HG03045 (cell line): ENCODE results near the gene NRP1.

Source experiments
- ATAC-seq: cut with Tn5 transposase; IDR thresholded peaks from one replicate; pipeline ENCODE4 v1.9.1; 2021; ENCODE audit warnings: mild to moderate bottlenecking, moderate library complexity; ENCODE audit not compliant: unreplicated experiment

Gene NRP1

GRCh38 chr10:33133557-33133956 lies 200.9 kb downstream of the NRP1 start:
- ATAC-seq, result no peak

DNA sequence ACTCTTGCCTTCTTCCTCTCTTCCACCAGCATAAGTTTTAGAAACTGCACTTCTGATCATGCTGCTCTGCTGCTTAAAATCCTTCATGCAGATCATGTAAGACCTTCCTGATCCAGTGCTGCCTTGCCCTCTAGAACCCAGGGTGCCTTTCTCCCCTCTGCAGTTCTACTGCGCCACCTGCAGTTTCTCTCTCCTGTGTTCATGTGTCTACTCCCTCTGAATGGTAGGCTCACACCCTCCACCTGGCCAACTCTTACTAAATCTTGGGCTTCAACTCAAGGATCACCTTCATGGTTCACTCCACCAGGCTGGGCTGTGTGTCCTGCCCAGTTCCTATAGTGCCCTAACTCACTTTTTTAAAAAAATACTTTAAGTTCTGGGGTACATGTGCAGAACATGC lies 201.8 kb downstream of the NRP1 start:
- ATAC-seq, result no peak

DNA sequence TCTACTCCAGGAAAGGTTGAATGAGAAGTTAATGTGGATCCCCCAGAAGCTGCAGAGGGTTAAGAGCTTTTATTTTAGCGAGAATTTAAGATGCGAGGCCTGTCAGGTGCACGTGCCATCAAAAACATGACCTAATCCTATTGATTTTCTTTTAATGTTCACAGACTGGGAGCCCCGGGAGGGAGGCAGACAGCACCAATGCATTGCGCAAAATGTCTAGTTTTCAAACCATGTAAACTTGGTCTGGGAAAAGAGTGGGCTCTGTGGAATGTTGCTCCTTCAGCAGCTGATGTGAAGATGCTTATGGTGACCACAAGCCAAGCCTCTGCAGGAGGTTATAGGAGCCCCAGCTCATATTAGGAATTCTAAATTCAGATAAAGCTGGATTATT lies 204.5 kb downstream of the NRP1 start:
- ATAC-seq, result no peak

DNA sequence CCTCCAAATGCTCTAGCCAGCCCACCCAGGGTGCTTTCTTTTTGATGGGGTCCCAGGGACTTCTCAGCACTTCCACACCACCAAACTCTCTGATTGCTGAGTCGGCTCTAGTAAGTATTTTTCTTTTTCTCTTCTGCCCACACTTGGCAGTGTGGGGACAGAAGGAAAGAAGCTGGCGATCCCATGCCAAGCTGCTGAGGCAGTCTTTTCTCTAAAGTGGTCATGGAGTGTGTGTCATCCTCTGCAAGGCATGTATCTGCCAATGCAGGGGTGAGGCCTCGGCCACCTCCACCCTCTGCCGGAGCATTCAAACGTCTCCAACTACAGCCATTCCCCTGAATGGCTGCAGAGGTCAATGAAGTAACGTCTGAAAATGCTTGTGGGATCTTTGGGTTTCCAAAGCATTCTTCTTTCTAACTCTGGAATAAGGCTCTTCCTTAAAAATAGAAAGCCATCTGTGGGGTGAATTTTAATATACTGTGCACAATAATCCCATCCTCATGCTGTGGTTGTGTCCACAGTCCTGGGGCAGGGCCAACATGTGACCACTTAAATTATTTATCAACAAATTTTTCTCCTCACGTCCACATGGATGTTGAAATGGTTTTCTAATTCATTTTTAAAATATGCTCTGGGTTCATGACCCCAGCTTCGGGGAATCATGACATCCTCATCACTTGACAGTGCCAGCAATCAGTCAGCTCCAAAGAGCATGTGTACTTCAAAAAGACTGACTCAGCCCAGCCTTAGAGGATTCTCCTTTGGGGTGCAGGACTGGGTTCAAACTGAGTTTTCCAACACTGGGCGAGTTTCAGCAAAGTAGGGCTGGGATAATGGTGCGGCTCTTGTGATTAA lies 205.1 kb downstream of the NRP1 start:
- no peak for ATAC-seq

DNA sequence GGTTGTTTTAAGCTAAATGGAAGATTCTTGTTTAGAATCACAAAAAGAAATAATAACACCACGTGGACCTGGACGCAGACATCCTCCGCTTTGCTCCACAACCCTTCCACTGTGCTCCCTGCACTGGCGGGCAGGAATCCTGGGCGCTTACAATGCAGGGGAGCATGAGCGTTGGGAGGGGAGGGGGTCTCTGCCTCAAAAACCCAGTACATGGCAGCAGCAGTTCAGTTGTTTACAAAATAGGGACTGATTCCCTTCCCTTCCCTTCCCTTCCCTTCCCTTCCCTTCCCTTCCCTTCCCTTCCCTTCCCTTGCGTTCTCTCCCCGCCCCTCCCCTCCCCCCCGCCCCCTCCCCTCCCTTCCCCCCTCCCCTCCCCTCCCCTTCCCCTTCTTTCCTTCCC lies 206.8 kb downstream of the NRP1 start:
- no peak for ATAC-seq
